ENCODE results near the gene HELZ.

GRCh38 chr17:67248291-67248690 is 3.3 kb upstream of the HELZ start:
- no peak for TF ChIP-seq POLR2AphosphoS5 (IDR thresholded peaks at IDR 0.05)
- no peak for TF ChIP-seq POLR2A (IDR thresholded peaks at IDR 0.05)
- TF ChIP-seq CTCF (IDR thresholded peaks at IDR 0.05) = no peak

Measured in prostate gland (tissue), 2 donors.